B cell (primary cell): ENCODE data around the gene ACO2. TPM values are rescaled to one million over a fixed set of nuclear protein-coding genes. Genes with fewer than 3 reads are reported as not detected.
A peak's percentile ranks its signal among the peaks of the same experiment; 100 is the strongest.

ENCODE experiments used
- ATAC-seq: fragments of 200-7000 bp; cut with Tn5 transposase; one replicate; pipeline ENCODE4 v1.10.0; 2021; ENCODE audit warnings: low read depth, mild to moderate bottlenecking, moderate number of reproducible peaks, moderate library complexity
- CTCF ChIA-PET: fragments of 350-600 bp; sonication (Branson Sonifier 250); formaldehyde crosslinking; loops from one replicate; lab custom pipeline; 2021; ENCODE audit warnings: antibody characterized with exemption, inconsistent platforms; lab: Charles Lee
- POLR2A ChIA-PET: fragments of 350-600 bp; sonication (Branson Sonifier 250); formaldehyde crosslinking; loops from one replicate; lab custom pipeline; 2021; ENCODE audit warnings: antibody characterized with exemption; lab: Charles Lee
- DNase-seq: peaks from one replicate; pipeline ENCODE4 v3.0.0; 2013
- H2AFZ ChIP-seq: 2 replicates; pipeline ENCODE4 v1.6.1; 2012; ENCODE audit warnings: mild to moderate bottlenecking, low read depth, low read length; ENCODE audit not compliant: insufficient read depth, poor library complexity, severe bottlenecking
- H3K27ac ChIP-seq, 2 donors: 1 replicate in 1 of 2; 2 replicates in 1 of 2; pipeline ENCODE4 v1.5.1; 2012 to 2013; ENCODE audit warnings: low read length in 2 of 2, mild to moderate bottlenecking in 2 of 2, moderate library complexity in 1 of 2
- H3K27me3 ChIP-seq, 4 experiments: fragments of 200-600 bp in 1 of 4; sonication (generic) in 1 of 4; replicated peaks in 1 of 4; 1 replicate in 2 of 4; 2 replicates in 2 of 4; pipeline versions ENCODE4 v1.6.1 to v1.7.0; 2013 to 2016; ENCODE audit warnings: low read length in 3 of 4, mild to moderate bottlenecking in 2 of 4, mixed read lengths in 1 of 4, moderate library complexity in 1 of 4; ENCODE audit not compliant: insufficient read depth in 4 of 4, control insufficient read depth in 3 of 4; ENCODE audit errors: control extremely low read depth in 1 of 4
- H3K36me3 ChIP-seq, 2 experiments: replicated peaks in 1 of 2; 1 replicate in 1 of 2; 2 replicates in 1 of 2; pipeline versions ENCODE4 v1.6.1 to v1.7.1; 2013; ENCODE audit warnings: low read length in 1 of 2; ENCODE audit not compliant: insufficient read depth in 2 of 2, control insufficient read depth in 1 of 2; ENCODE audit errors: control extremely low read depth in 1 of 2, extremely low read depth in 1 of 2
- H3K4me1 ChIP-seq, 2 donors: fragments of 200-600 bp in 1 of 2; sonication (generic) in 1 of 2; 1 replicate in 1 of 2; 2 replicates in 1 of 2; pipeline versions ENCODE4 v1.5.1 to v1.6.1; 2013 to 2017; ENCODE audit warnings: low read length in 2 of 2; ENCODE audit not compliant: control insufficient read depth in 2 of 2, insufficient read depth in 2 of 2
- H3K4me2 ChIP-seq: replicated peaks from 2 replicates; pipeline ENCODE3; 2012; ENCODE audit warnings: mild to moderate bottlenecking, low read depth, low read length; ENCODE audit not compliant: poor library complexity, severe bottlenecking
- H3K4me3 ChIP-seq, 5 experiments: fragments of 200-600 bp in 1 of 5; sonication (generic) in 1 of 5; 1 replicate in 3 of 5; 2 replicates in 2 of 5; pipeline versions ENCODE4 v1.5.1 to v1.7.0; 2011 to 2016; ENCODE audit warnings: low read length in 4 of 5, mild to moderate bottlenecking in 4 of 5, low read depth in 2 of 5, control low read depth in 1 of 5, moderate library complexity in 1 of 5; ENCODE audit not compliant: insufficient read depth in 1 of 5; ENCODE audit errors: control extremely low read depth in 1 of 5, extremely low read depth in 1 of 5
- H3K79me2 ChIP-seq: fragments of 200-600 bp; sonication (generic); one replicate; pipeline ENCODE4 v1.6.0; 2016; ENCODE audit warnings: low read length; ENCODE audit not compliant: control insufficient read depth, insufficient read depth
- H3K9ac ChIP-seq: fragments of 200-600 bp; sonication (generic); 2 replicates; pipeline ENCODE4 v1.6.1; 2017; ENCODE audit warnings: mild to moderate bottlenecking, low read length, moderate library complexity
- H3K9me3 ChIP-seq, 3 donors: one replicate each; pipeline versions ENCODE4 v1.6.1 to v1.7.1; 2013; ENCODE audit warnings: low read length in 2 of 3; ENCODE audit not compliant: control insufficient read depth in 2 of 3, insufficient read depth in 1 of 3; ENCODE audit errors: control extremely low read depth in 1 of 3
- H4K20me1 ChIP-seq: 2 replicates; pipeline ENCODE4 v1.6.0; 2012; ENCODE audit warnings: mild to moderate bottlenecking, low read length; ENCODE audit not compliant: insufficient read depth, control insufficient read depth, poor library complexity, severe bottlenecking
- H3K27ac Mint-ChIP-seq: one replicate; pipeline ENCODE4 v1.8.0; 2021; ENCODE audit warnings: mixed read lengths
- H3K27me3 Mint-ChIP-seq: one replicate; pipeline ENCODE4 v1.8.0; 2021; ENCODE audit warnings: mixed read lengths
- H3K4me1 Mint-ChIP-seq: one replicate; pipeline ENCODE4 v1.8.0; 2021; ENCODE audit warnings: mixed read lengths
- H3K4me3 Mint-ChIP-seq: one replicate; pipeline ENCODE4 v1.8.0; 2021; ENCODE audit warnings: mixed read lengths
- H3K9me3 Mint-ChIP-seq: one replicate; pipeline ENCODE4 v1.8.0; 2022; ENCODE audit warnings: mixed read lengths; ENCODE audit not compliant: insufficient read depth
- EZH2 ChIP-seq: IDR thresholded peaks from 2 replicates; pipeline ENCODE4 v1.6.1; 2012; ENCODE audit warnings: borderline replicate concordance, low read depth, mild to moderate bottlenecking, moderate library complexity, low read length; ENCODE audit not compliant: insufficient read depth, poor library complexity, severe bottlenecking
- WGBS: methylation state at CpG from one replicate; pipeline ENCODE4 v1.1.5; 2013; ENCODE audit warnings: missing lambda C conversion rate; ENCODE audit not compliant: insufficient coverage; 5-methylcytosine and 5-hydroxymethylcytosine counted together
- intact Hi-C: fragments of 100-400 bp; cut with micrococcal nuclease; formaldehyde crosslinking; loops from one replicate; pipeline ENCODE4 v1.10.0; 2022
- polyA plus RNA-seq: library from polyadenylated mRNA; depleted of rRNA; stranded (reverse); fragments of >200 nt; gene quantifications from 2 replicates; pipeline ENCODE4 v1.2.3, GENCODE V29; 2012
- total RNA-seq, 2 donors: library from RNA; stranded (reverse); fragments of 120-200 nt in 1 of 2; gene quantifications; 1 replicate in 1 of 2; 2 replicates in 1 of 2; pipeline versions ENCODE4 v1.2.3 to v1.2.4, GENCODE V29; 2013 to 2022
- TF ChIP-seq, protein P1 (sequence below): fragments of 200-600 bp; IDR thresholded peaks from one replicate; pipeline ENCODE4 v1.8.0; 2022; ENCODE audit warnings: antibody characterized with exemption, mild to moderate bottlenecking

Gene ACO2
- total and polyA plus RNA-seq, 2 donors (not counting 1 experiment from before 2014, with no cell fraction given), result 91.5 to 91.7 TPM

GRCh38 chr22:41528132-41528766 lies 59.3 kb downstream of the ACO2 start:
- Mint-ChIP-seq H3K27me3 (no peaks in the 10 kb centered on the region), H3K4me3 (no peak overlapping the region), H3K9me3 (no peaks in the 10 kb centered on the region), H3K27ac (peak overlapping the region; percentile 10), H3K4me1 (peaks cover 15% of the 10 kb centered on the region)
- Histone ChIP-seq H3K4me2 (no peak overlapping the region), H3K27ac (no peak overlapping the region), H3K4me3 (no peak overlapping the region), H3K9ac (no peak overlapping the region), H3K36me3 (peaks cover 0 to 83% of the 10 kb centered on the region in 2 experiments), H2AFZ (no peak overlapping the region), H3K9me3 (no peaks in the 10 kb centered on the region), H3K79me2 (peaks cover 10% of the 10 kb centered on the region), H4K20me1 (peaks cover 36% of the 10 kb centered on the region), H3K4me1 (peaks cover 7 to 12% of the 10 kb centered on the region in 2 donors), H3K27me3 (no peaks in the 10 kb centered on the region)
- ChIA-PET CTCF (interaction anchor here (0.6 to 13.2 kb wide), 10 partner anchors 11 to 1340 kb away, joined by 3 to 228 read pairs (median 8); partner anchors contain the start of genes ACO2, PHF5A and TOB2), POLR2A (interaction anchor here (1.9 kb wide), 1 partner anchor 147 kb away, joined by 6 read pairs; the partner anchor contains the start of gene TEF)
- DNase-seq, result no peak
- ATAC-seq, result no peak
- intact Hi-C loops, result no loop called here
- 88% methylated on average over 16 of the region's 16 CpGs for WGBS
- TF ChIP-seq, protein P1, sequence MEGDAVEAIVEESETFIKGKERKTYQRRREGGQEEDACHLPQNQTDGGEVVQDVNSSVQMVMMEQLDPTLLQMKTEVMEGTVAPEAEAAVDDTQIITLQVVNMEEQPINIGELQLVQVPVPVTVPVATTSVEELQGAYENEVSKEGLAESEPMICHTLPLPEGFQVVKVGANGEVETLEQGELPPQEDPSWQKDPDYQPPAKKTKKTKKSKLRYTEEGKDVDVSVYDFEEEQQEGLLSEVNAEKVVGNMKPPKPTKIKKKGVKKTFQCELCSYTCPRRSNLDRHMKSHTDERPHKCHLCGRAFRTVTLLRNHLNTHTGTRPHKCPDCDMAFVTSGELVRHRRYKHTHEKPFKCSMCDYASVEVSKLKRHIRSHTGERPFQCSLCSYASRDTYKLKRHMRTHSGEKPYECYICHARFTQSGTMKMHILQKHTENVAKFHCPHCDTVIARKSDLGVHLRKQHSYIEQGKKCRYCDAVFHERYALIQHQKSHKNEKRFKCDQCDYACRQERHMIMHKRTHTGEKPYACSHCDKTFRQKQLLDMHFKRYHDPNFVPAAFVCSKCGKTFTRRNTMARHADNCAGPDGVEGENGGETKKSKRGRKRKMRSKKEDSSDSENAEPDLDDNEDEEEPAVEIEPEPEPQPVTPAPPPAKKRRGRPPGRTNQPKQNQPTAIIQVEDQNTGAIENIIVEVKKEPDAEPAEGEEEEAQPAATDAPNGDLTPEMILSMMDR, result no peak
- no peak for TF ChIP-seq EZH2

DNA sequence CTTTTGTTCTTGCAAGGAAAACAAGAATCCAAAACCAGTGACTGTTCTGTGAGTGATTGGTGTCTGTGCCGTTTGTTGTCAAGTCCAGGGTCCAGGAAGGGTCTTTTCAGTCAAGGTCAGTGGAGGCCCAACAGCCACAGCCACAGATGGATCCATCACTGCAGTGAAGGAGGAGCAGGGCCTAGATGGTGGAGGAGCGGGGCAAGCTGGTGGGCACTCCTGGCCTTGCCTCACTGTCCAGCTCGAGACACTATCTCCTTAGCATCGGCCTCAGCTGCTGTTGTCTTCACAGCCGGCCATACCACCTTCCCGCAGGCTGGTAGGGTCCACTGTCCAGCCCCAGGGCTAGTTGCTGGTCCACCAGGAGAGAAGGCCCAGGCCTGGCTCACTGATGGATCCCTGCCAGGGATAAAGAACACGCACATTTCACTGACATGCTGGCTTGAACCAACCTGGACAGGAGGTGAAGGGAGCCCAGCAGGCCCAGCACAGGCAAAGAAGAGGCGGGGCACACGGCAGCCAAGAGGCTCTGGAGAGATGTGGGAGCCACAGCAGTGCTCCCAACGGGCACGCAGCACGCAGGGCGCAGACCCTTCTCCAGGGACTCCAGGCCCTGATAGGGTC lies 60.1 kb downstream of the ACO2 start:
- no peak for DNase-seq
- peaks cover 15% of the 10 kb centered on the region for H3K4me1 Mint-ChIP-seq
- Histone ChIP-seq H3K4me3 (no peak overlapping the region), H3K27me3 (no peaks in the 10 kb centered on the region), H3K79me2 (peaks cover 17% of the 10 kb centered on the region), H2AFZ (no peak overlapping the region), H3K4me2 (no peak overlapping the region), H3K9me3 (no peaks in the 10 kb centered on the region), H3K27ac (no peak overlapping the region), H3K36me3 (peaks cover 0 to 79% of the 10 kb centered on the region in 2 experiments), H4K20me1 (peaks cover 43% of the 10 kb centered on the region), H3K9ac (no peak overlapping the region), H3K4me1 (peaks cover 7 to 12% of the 10 kb centered on the region in 2 donors)
- no peak overlapping the region for H3K4me3 Mint-ChIP-seq
- H3K27me3 Mint-ChIP-seq, result no peaks in the 10 kb centered on the region
- H3K9me3 Mint-ChIP-seq, result no peaks in the 10 kb centered on the region
- H3K27ac Mint-ChIP-seq, result peak overlapping the region; percentile 10
- no peak for ATAC-seq
- 96% methylated on average over 13 of the region's 13 CpGs for WGBS
- TF ChIP-seq EZH2, result no peak
- TF ChIP-seq, protein P1, result no peak
- intact Hi-C loops, result no loop called here
- ChIA-PET CTCF (interaction anchor here (13.2 kb wide), 1 partner anchor 122 kb away, joined by 228 read pairs; no protein-coding TSS in a partner anchor), POLR2A (no interaction called here)
